NCI-H1105 (cell line): ENCODE data around the gene FUZ.

ENCODE experiments used
- DNase-seq: peaks from one replicate; lab custom pipeline; 2025; lab: John Stamatoyannopoulos, UW

FUZ gene

GRCh38 chr19:49812997-49813861 lies at the start of gene FUZ:
Gene FUZ, minus strand, starts transcription at chr19:49813292. Its CDS starts 186 bp downstream, at chr19:49813106.
- DNase-seq: peak; percentile 98

- no peak for DNase-seq
These were observed 49.5 kb upstream of the FUZ start for GRCh38 chr19:49862391-49863253.

GRCh38 chr19:49861541-49862378 lies 48.7 kb upstream of the FUZ start:
- DNase-seq: no peak

GRCh38 chr19:49861107-49861506 lies 48.0 kb upstream of the FUZ start:
- DNase-seq: no peak

- DNase-seq: no peak
These were observed 47.4 kb upstream of the FUZ start for GRCh38 chr19:49860336-49861102.

GRCh38 chr19:49859682-49860335 lies 46.7 kb upstream of the FUZ start:
- DNase-seq: no peak

GRCh38 chr19:49858088-49858985 lies 45.2 kb upstream of the FUZ start:
- DNase-seq: no peak

GRCh38 chr19:49857838-49858087 lies 44.7 kb upstream of the FUZ start:
- DNase-seq: no peak

GRCh38 chr19:49857061-49857837 lies 44.2 kb upstream of the FUZ start:
- no peak for DNase-seq

- no peak for DNase-seq
These were observed 43.5 kb upstream of the FUZ start for GRCh38 chr19:49856574-49857021.

GRCh38 chr19:49855676-49856573 lies 42.8 kb upstream of the FUZ start:
- DNase-seq: no peak

GRCh38 chr19:49855277-49855675 lies 42.2 kb upstream of the FUZ start:
- DNase-seq: no peak

- DNase-seq: no peak
These were observed 41.5 kb upstream of the FUZ start for GRCh38 chr19:49854378-49855263.

GRCh38 chr19:49853852-49854377 lies 40.8 kb upstream of the FUZ start:
- DNase-seq: no peak

- DNase-seq: no peak
These were observed 39.6 kb upstream of the FUZ start for GRCh38 chr19:49852631-49853126.

GRCh38 chr19:49851456-49852259 lies 38.6 kb upstream of the FUZ start:
- DNase-seq: no peak
